ENCODE measurements around the gene PDCD11. TPM values are rescaled to one million over a fixed set of nuclear protein-coding genes. Genes with fewer than 3 reads are reported as not detected.
"Not testable (repeated sequence)": the region's sequence is repeated elsewhere in the genome, so short reads cannot be mapped to it uniquely, and the experiment has no call there.

Gene PDCD11
- total and polyA plus RNA-seq, 2 donors (not counting 1 experiment from before 2014, with no cell fraction given) = 10.0 to 34.0 TPM

DNA sequence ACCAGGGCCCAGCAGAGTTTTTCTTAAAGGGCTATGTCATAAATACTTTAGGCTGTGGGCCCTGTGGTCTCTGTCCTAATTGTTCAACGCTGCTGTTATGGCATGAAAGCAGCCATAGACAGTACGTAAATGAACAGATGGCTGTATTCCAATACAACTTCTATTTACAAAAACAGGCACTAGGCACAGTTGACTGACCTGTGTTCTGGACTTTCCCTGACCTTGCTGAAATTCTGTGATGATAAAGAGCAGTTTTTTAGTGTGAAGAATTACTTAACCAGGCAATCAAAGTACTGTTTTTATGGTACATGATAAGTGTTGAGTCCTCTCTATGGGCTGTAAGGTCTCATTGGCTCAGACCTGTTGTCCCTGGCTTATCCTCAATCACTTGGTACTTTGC lies 17.1 kb downstream of the PDCD11 start:
- TF ChIP-seq, protein P1, sequence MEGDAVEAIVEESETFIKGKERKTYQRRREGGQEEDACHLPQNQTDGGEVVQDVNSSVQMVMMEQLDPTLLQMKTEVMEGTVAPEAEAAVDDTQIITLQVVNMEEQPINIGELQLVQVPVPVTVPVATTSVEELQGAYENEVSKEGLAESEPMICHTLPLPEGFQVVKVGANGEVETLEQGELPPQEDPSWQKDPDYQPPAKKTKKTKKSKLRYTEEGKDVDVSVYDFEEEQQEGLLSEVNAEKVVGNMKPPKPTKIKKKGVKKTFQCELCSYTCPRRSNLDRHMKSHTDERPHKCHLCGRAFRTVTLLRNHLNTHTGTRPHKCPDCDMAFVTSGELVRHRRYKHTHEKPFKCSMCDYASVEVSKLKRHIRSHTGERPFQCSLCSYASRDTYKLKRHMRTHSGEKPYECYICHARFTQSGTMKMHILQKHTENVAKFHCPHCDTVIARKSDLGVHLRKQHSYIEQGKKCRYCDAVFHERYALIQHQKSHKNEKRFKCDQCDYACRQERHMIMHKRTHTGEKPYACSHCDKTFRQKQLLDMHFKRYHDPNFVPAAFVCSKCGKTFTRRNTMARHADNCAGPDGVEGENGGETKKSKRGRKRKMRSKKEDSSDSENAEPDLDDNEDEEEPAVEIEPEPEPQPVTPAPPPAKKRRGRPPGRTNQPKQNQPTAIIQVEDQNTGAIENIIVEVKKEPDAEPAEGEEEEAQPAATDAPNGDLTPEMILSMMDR (conservative IDR thresholded peaks at IDR 0.05 in 1 of 2, IDR thresholded peaks at IDR 0.05 in 1 of 2; ENCODE audit: low read depth in 1 of 2, low read length in 2 of 2) = no peak
- no peak for TF ChIP-seq EZH2 (IDR thresholded peaks at IDR 0.05; ENCODE audit: low read length, missing control alignments)
- no peak overlapping the region for H3K9ac ChIP-seq (ENCODE audit: insufficient read depth, low read length)
- H3K79me2 ChIP-seq (ENCODE audit: control insufficient read depth, insufficient read depth, low read length) = no peaks in the 10 kb centered on the region
- no peak overlapping the region for H3K4me2 ChIP-seq (ENCODE audit: extremely low read depth, insufficient read depth, low read length)
- no peak overlapping the region for H3K4me3 ChIP-seq (replicated peaks in 1 of 4; ENCODE audit: control extremely low read depth in 1 of 4, insufficient read depth in 1 of 4, low read depth in 3 of 4, low read length in 4 of 4)
- H3K4me1 ChIP-seq (ENCODE audit: control insufficient read depth, extremely low read depth, insufficient read depth, low read length) = no peaks in the 10 kb centered on the region
- H4K20me1 ChIP-seq (ENCODE audit: control insufficient read depth, extremely low read depth, insufficient read depth, low read length) = no peaks in the 10 kb centered on the region
- H3K27me3 ChIP-seq (ENCODE audit: control insufficient read depth, insufficient read depth, low read length) = no peaks in the 10 kb centered on the region
- peaks cover 33% of the 10 kb centered on the region for H3K36me3 ChIP-seq (ENCODE audit: control insufficient read depth, insufficient read depth, low read length)
- DNase-seq (ENCODE audit: low read depth in 2 of 2) = no peak
- no peak overlapping the region for H3K27ac ChIP-seq (ENCODE audit: insufficient read depth, low read length)
- no peaks in the 10 kb centered on the region for H3K9me3 ChIP-seq (ENCODE audit: control insufficient read depth, insufficient read depth, low read depth, low read length)
- H2AFZ ChIP-seq (ENCODE audit: low read length) = no peak overlapping the region

DNA sequence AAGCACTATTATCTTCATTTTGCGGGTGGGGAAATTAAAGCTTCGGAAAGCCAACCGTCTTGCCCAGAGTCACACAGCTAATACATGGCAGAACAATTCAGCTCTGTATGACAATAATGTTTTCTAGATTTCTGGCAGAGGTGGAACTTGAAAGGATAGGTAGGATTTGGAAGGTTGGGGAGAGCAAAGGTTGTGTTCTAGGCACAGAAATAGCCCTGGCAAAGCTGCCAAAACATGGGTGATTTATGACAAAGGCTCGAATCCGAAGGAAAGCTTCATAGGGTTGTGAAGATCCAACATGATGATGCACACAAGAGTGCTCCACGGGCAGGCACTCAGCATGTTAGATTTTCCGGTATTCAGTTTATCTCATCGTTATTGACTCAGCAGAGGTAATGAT lies 19.2 kb downstream of the PDCD11 start:
- H3K4me2 ChIP-seq (ENCODE audit: extremely low read depth, insufficient read depth, low read length) = no peak overlapping the region
- H3K36me3 ChIP-seq (ENCODE audit: control insufficient read depth, insufficient read depth, low read length) = peaks cover 39% of the 10 kb centered on the region
- H2AFZ ChIP-seq (ENCODE audit: low read length) = no peak overlapping the region
- no peak overlapping the region for H3K9ac ChIP-seq (ENCODE audit: insufficient read depth, low read length)
- DNase-seq (ENCODE audit: low read depth in 2 of 2) = no peak
- no peaks in the 10 kb centered on the region for H3K27me3 ChIP-seq (ENCODE audit: control insufficient read depth, insufficient read depth, low read length)
- H3K27ac ChIP-seq (ENCODE audit: insufficient read depth, low read length) = no peak overlapping the region
- H4K20me1 ChIP-seq (ENCODE audit: control insufficient read depth, extremely low read depth, insufficient read depth, low read length) = no peaks in the 10 kb centered on the region
- no peak for TF ChIP-seq EZH2 (IDR thresholded peaks at IDR 0.05; ENCODE audit: low read length, missing control alignments)
- TF ChIP-seq, protein P1 (conservative IDR thresholded peaks at IDR 0.05 in 1 of 2, IDR thresholded peaks at IDR 0.05 in 1 of 2; ENCODE audit: low read depth in 1 of 2, low read length in 2 of 2) = no peak
- H3K4me1 ChIP-seq (ENCODE audit: control insufficient read depth, extremely low read depth, insufficient read depth, low read length) = no peaks in the 10 kb centered on the region
- H3K4me3 ChIP-seq (replicated peaks in 1 of 4; ENCODE audit: control extremely low read depth in 1 of 4, insufficient read depth in 1 of 4, low read depth in 3 of 4, low read length in 4 of 4) = no peak overlapping the region
- no peaks in the 10 kb centered on the region for H3K79me2 ChIP-seq (ENCODE audit: control insufficient read depth, insufficient read depth, low read length)
- no peaks in the 10 kb centered on the region for H3K9me3 ChIP-seq (ENCODE audit: control insufficient read depth, insufficient read depth, low read depth, low read length)

DNA sequence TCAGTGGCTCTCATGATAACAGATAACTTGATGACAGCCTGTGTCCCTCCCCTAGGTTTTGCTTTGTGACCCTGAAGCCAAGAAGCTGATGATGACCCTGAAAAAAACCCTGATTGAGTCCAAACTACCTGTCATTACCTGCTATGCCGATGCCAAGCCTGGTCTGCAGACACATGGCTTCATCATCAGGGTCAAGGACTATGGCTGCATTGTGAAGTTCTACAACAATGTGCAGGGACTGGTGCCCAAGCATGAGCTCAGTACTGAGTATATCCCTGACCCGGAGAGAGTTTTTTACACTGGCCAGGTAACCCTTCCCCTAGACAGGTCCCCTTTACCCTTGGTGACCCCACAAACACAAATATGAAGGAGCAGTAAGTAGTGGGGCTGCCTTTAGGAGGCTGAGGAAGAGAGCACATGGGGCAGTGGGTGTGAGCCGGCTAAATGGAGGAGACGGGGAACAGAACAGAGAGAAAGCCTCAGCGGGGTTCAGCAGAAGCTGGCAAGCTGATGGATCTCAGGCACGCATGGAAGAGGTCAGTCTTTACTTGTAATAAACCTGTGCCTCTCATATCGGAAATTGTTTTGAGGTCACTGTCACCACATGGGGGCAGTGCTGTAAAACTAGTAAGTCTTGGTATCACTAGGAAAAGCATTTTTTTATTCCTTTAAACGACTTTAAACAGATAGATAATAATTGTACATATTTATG lies 20.2 kb downstream of the PDCD11 start:
- H3K79me2 ChIP-seq (ENCODE audit: control insufficient read depth, insufficient read depth, low read length) = no peaks in the 10 kb centered on the region
- H4K20me1 ChIP-seq (ENCODE audit: control insufficient read depth, extremely low read depth, insufficient read depth, low read length) = no peaks in the 10 kb centered on the region
- no peak overlapping the region for H3K27ac ChIP-seq (ENCODE audit: insufficient read depth, low read length)
- no peaks in the 10 kb centered on the region for H3K4me1 ChIP-seq (ENCODE audit: control insufficient read depth, extremely low read depth, insufficient read depth, low read length)
- H3K36me3 ChIP-seq (ENCODE audit: control insufficient read depth, insufficient read depth, low read length) = peaks cover 42% of the 10 kb centered on the region
- no peak overlapping the region for H3K9ac ChIP-seq (ENCODE audit: insufficient read depth, low read length)
- H3K4me2 ChIP-seq (ENCODE audit: extremely low read depth, insufficient read depth, low read length) = no peak overlapping the region
- DNase-seq (ENCODE audit: low read depth in 2 of 2) = peak; percentile 30 to 71
- TF ChIP-seq, protein P1 (conservative IDR thresholded peaks at IDR 0.05 in 1 of 2, IDR thresholded peaks at IDR 0.05 in 1 of 2; ENCODE audit: low read depth in 1 of 2, low read length in 2 of 2) = peak; percentile 51 to 57
- no peak for TF ChIP-seq EZH2 (IDR thresholded peaks at IDR 0.05; ENCODE audit: low read length, missing control alignments)
- no peaks in the 10 kb centered on the region for H3K9me3 ChIP-seq (ENCODE audit: control insufficient read depth, insufficient read depth, low read depth, low read length)
- H2AFZ ChIP-seq (ENCODE audit: low read length) = no peak overlapping the region
- H3K4me3 ChIP-seq (replicated peaks in 1 of 4; ENCODE audit: control extremely low read depth in 1 of 4, insufficient read depth in 1 of 4, low read depth in 3 of 4, low read length in 4 of 4) = no peak overlapping the region
- no peaks in the 10 kb centered on the region for H3K27me3 ChIP-seq (ENCODE audit: control insufficient read depth, insufficient read depth, low read length)

DNA sequence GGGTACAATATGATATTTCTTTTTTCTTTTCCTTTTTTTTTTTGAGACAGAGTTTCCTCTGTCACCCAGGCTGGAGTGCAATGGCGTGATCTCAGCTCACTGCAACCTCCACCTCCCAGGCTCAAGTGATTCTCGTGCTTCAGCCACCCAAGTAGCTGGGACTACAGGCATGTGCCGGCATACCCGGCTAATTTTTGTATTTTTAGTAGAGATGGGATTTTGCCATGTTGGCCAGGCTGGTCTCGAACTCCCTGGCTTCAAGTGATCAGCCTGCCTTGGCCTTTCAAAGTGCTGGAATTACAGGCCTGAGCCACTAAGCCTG lies 20.7 kb downstream of the PDCD11 start:
- not testable (repeated sequence) for H3K79me2 ChIP-seq (ENCODE audit: control insufficient read depth, insufficient read depth, low read length); H3K9me3 ChIP-seq (ENCODE audit: control insufficient read depth, insufficient read depth, low read depth, low read length); H3K27me3 ChIP-seq (ENCODE audit: control insufficient read depth, insufficient read depth, low read length); H3K27ac ChIP-seq (ENCODE audit: insufficient read depth, low read length); H4K20me1 ChIP-seq (ENCODE audit: control insufficient read depth, extremely low read depth, insufficient read depth, low read length); H3K9ac ChIP-seq (ENCODE audit: insufficient read depth, low read length); DNase-seq (ENCODE audit: low read depth in 2 of 2); H3K4me1 ChIP-seq (ENCODE audit: control insufficient read depth, extremely low read depth, insufficient read depth, low read length); H2AFZ ChIP-seq (ENCODE audit: low read length); H3K4me2 ChIP-seq (ENCODE audit: extremely low read depth, insufficient read depth, low read length); H3K4me3 ChIP-seq (replicated peaks in 1 of 4; ENCODE audit: control extremely low read depth in 1 of 4, insufficient read depth in 1 of 4, low read depth in 3 of 4, low read length in 4 of 4)
- peaks cover 42% of the 10 kb centered on the region for H3K36me3 ChIP-seq (ENCODE audit: control insufficient read depth, insufficient read depth, low read length)
